Loucy (cell line): ENCODE results near the gene RBMX2.

Source experiments
- CTCF ChIP-seq: fragments of 200-600 bp; sonication (generic); conservative IDR thresholded peaks from 2 replicates; pipeline ENCODE4 v1.5.1; 2014; ENCODE audit warnings: mild to moderate bottlenecking, antibody characterized with exemption, low read length
- EZH2phosphoT487 ChIP-seq: fragments of 200-600 bp; IDR thresholded peaks from 2 replicates; pipeline ENCODE4 v1.6.1; 2018; ENCODE audit warnings: antibody characterized with exemption, mild to moderate bottlenecking, moderate library complexity, borderline replicate concordance

- TF ChIP-seq CTCF (no peak), EZH2phosphoT487 (no peak)
These were observed 15.0 kb downstream of the RBMX2 start for GRCh38 chrX:130416785-130417184.
